Gastroesophageal sphincter (tissue), 4 donors: ENCODE measurements around the gene ACKR3. TPM values are rescaled to one million over a fixed set of nuclear protein-coding genes. Genes with fewer than 3 reads are reported as not detected.

ENCODE experiments used
- ATAC-seq: fragments of 150-250 bp; one replicate; pipeline ENCODE4 v1.9.1; 2016; ENCODE audit warnings: mild to moderate bottlenecking, moderate library complexity
- H3K27ac ChIP-seq, 4 donors: fragments of 200-600 bp; sonication (generic) in 3 of 4; 1 replicate in 3 of 4; 2 replicates in 1 of 4; pipeline ENCODE4 v1.5.1; 2016 to 2019
- H3K27me3 ChIP-seq: fragments of 200-600 bp; sonication (generic); one replicate; pipeline ENCODE4 v1.5.1; 2019
- H3K36me3 ChIP-seq, 2 donors: fragments of 200-600 bp; sonication (generic); one replicate each; pipeline ENCODE4 v1.5.1; 2019; ENCODE audit warnings: control low read depth in 1 of 2
- H3K4me1 ChIP-seq, 3 donors: fragments of 200-600 bp; sonication (generic); 1 replicate in 2 of 3; 2 replicates in 1 of 3; pipeline ENCODE4 v1.5.1; 2016 to 2019; ENCODE audit warnings: control low read depth in 2 of 3
- H3K4me3 ChIP-seq, 2 donors: fragments of 200-600 bp; sonication (generic); one replicate each; pipeline ENCODE4 v1.5.1; 2019; ENCODE audit warnings: mild to moderate bottlenecking in 1 of 2, moderate library complexity in 1 of 2
- H3K9me3 ChIP-seq, 3 donors: fragments of 200-600 bp; sonication (generic); one replicate each; pipeline ENCODE4 v1.5.1; 2017 to 2019; ENCODE audit warnings: control low read depth in 2 of 3
- CTCF ChIP-seq, 4 experiments: fragments of 200-600 bp in 2 of 4; fragments of 450-650 bp in 2 of 4; sonication (generic) in 1 of 4; IDR thresholded peaks; one replicate each; pipeline ENCODE4 v1.5.1; 2017 to 2019; ENCODE audit warnings: antibody characterized with exemption in 4 of 4, mild to moderate bottlenecking in 2 of 4, moderate library complexity in 2 of 4
- EP300 ChIP-seq: sonication (generic); formaldehyde crosslinking; IDR thresholded peaks from one replicate; pipeline ENCODE4 v1.6.1; 2017; ENCODE audit warnings: antibody characterized with exemption, mild to moderate bottlenecking
- POLR2A ChIP-seq, 2 donors: fragments of 450-650 bp; IDR thresholded peaks; one replicate each; pipeline ENCODE4 v1.6.1; 2017; ENCODE audit warnings: antibody characterized with exemption in 2 of 2, mild to moderate bottlenecking in 2 of 2, moderate library complexity in 1 of 2
- POLR2AphosphoS5 ChIP-seq: sonication (generic); formaldehyde crosslinking; IDR thresholded peaks from one replicate; pipeline ENCODE4 v1.6.1; 2017; ENCODE audit warnings: antibody characterized with exemption
- WGBS, 2 donors: methylation state at CpG; one replicate each; pipeline ENCODE4 v1.1.5; 2018; ENCODE audit warnings: low coverage in 1 of 2; 5-methylcytosine and 5-hydroxymethylcytosine counted together
- total RNA-seq, 4 donors: library from RNA; depleted of rRNA; stranded (reverse); fragments of >200 nt; gene quantifications; one replicate each; pipeline ENCODE4 v1.1.0, GENCODE V29; 2016

Gene ACKR3
- total RNA-seq, 4 donors from 2014 or later, result 21.0 to 68.5 (median 42.5) TPM

- TF ChIP-seq POLR2A (IDR thresholded peaks at IDR 0.05), result no peak
- TF ChIP-seq CTCF (IDR thresholded peaks at IDR 0.05), result no peak
- no peak for TF ChIP-seq POLR2AphosphoS5
- TF ChIP-seq EP300, result no peak
- H3K4me1 ChIP-seq, result no peaks in the 10 kb centered on the region
- WGBS, 2 donors, result 83 to 100% methylated on average over 2 to 3 of the region's 5 CpGs
- no peak overlapping the region for H3K27ac ChIP-seq
- H3K4me3 ChIP-seq, result no peak overlapping the region
- H3K27me3 ChIP-seq, result no peaks in the 10 kb centered on the region
- no peak for ATAC-seq
- no peaks in the 10 kb centered on the region for H3K9me3 ChIP-seq
- no peaks in the 10 kb centered on the region for H3K36me3 ChIP-seq
Observed at GRCh38 chr2:236599059-236599458, 29.4 kb downstream of the ACKR3 start.

- no peak for ATAC-seq
- Histone ChIP-seq H3K27me3 (no peaks in the 10 kb centered on the region), H3K4me1 (no peaks in the 10 kb centered on the region), H3K9me3 (no peaks in the 10 kb centered on the region), H3K27ac (no peak overlapping the region), H3K4me3 (no peak overlapping the region), H3K36me3 (no peaks in the 10 kb centered on the region)
- no peak for TF ChIP-seq EP300
- no peak for TF ChIP-seq POLR2AphosphoS5
- no peak for TF ChIP-seq POLR2A (IDR thresholded peaks at IDR 0.05)
- TF ChIP-seq CTCF (IDR thresholded peaks at IDR 0.05), result no peak
- 60 to 100% methylated on average over 1 to 6 of the region's 7 CpGs for WGBS, 2 donors
Observed at GRCh38 chr2:236600158-236600557, 30.5 kb downstream of the ACKR3 start.

DNA sequence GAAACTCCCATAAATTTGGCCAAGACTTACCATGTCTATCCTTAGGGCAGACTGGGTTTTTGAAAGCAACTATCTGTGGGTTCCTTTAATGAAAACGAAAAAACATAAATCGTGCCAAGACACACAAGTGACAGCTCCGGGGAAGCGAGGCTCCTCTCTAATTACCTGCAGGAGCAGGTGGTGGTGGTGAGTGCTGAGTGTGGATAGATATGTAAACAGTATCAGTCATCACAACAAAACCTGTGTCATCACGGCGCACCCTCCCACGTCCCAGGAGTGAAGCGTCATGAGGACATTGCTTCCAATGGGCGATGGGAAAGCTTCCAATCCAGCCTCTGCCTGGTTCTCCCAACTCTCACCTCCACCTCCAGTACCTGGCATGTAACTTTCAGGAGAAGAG lies 31.3 kb downstream of the ACKR3 start:
- H3K27me3 ChIP-seq, result no peaks in the 10 kb centered on the region
- TF ChIP-seq POLR2AphosphoS5 (no peak), POLR2A (IDR thresholded peaks at IDR 0.05) (no peak), CTCF (IDR thresholded peaks at IDR 0.05) (no peak), EP300 (no peak)
- no peak overlapping the region for H3K27ac ChIP-seq
- no peaks in the 10 kb centered on the region for H3K9me3 ChIP-seq
- no peaks in the 10 kb centered on the region for H3K36me3 ChIP-seq
- ATAC-seq, result no peak
- no peak overlapping the region for H3K4me3 ChIP-seq
- no peaks in the 10 kb centered on the region for H3K4me1 ChIP-seq
- WGBS, 2 donors, result 79 to 86% methylated on average over 5 to 9 of the region's 9 CpGs

DNA sequence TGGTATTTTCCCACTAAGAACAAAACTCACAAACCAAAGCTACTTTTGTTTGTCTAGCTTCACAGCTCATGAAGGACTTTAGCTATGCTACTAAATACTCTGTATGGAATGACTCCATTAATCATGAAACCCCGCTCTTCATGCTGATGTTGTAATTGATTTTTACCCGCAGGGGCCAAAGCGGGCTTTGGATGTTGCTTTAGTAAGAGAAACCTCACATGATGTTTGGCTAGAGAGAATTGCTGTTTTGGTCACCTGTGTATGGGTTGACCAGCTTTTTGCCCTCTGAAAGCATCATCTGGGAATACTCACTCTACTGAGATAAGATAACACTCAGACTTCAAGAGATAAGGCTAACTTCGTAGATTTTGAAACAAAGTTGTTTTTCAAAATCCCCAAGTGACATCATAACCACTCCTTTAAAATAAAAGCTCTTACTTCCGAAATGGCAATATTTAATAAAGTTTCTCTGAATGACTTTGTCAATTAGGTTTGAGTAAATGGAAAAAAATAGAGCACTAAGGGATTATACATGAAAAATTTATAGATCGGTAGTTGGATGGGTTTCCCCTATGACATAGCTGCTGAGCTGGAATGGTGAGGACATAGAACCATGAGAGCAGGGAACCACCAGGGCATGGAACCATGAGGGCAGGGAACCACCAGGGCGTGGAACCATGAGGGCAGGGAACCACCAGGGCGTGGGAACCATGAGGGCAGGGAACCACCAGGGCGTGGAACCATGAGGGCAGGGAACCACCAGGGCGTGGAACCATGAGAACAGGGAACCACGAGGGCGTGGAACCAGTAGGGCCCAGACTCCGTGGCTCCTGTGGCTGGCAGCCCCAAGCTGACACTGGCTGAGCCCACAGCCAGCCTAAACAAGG lies 31.9 kb downstream of the ACKR3 start:
- WGBS, 2 donors, result 88 to 96% methylated on average over 4 to 13 of the region's 13 CpGs

More for the DNA sequence above, 31.9 kb downstream of the ACKR3 start:
- H3K9me3 ChIP-seq, result no peaks in the 10 kb centered on the region
- TF ChIP-seq EP300 (no peak), CTCF (IDR thresholded peaks at IDR 0.05) (no peak), POLR2AphosphoS5 (no peak), POLR2A (IDR thresholded peaks at IDR 0.05) (no peak)
- ATAC-seq, result no peak
- H3K36me3 ChIP-seq, result no peaks in the 10 kb centered on the region
- H3K27me3 ChIP-seq, result no peaks in the 10 kb centered on the region
- no peak overlapping the region for H3K27ac ChIP-seq
- H3K4me1 ChIP-seq, result no peaks in the 10 kb centered on the region
- no peak overlapping the region for H3K4me3 ChIP-seq
